Fibroblast of peridontal ligament (primary cell): Measurements from ENCODE around the gene RNF121.
"Not testable (repeated sequence)": the region's sequence is repeated elsewhere in the genome, so short reads cannot be mapped to it uniquely, and the experiment has no call there.

Source experiments
- DNase-seq: peaks from one replicate; pipeline ENCODE4 v3.0.0-alpha.2; 2010; ENCODE audit errors: extremely low read depth

Gene RNF121

DNA sequence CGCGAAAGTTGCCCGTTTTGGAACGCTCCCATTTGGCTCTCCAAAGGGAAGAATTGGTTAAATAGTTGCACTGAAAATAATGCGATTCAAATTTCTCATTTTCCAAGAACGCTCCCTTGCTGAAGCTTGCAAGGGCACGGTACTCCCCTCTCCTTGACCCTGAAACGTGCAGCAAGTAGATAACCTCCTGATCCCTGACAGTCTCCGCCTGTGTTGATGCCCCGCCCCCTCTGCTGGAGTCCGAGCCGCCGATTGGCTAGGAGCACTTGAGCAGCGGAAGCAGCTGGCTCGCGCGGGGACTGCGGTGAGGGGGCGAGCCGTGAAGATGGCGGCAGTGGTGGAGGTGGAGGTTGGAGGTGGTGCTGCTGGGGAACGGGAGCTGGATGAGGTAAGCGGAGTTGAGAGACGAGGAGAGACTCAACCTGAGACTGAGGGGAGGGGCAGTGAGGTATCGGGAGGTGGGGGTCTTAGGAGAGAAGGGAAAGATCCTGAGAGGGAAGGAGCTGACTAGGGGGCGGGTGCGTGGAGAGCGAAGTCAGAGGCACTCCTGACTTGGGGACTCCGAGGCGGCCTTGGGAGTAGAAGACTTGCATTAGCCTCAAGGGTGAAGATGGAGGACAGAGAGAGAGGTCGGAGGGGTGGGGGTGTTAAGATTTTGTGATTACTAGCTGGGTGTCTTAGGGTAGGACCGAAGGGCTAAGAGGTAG is at the start of gene RNF121:
TSS of gene RNF121 (plus strand) at position 310 of the 707 bp plus-strand sequence. CDS start at position 326, 16 bp downstream.
- DNase-seq: peak; percentile 93

DNA sequence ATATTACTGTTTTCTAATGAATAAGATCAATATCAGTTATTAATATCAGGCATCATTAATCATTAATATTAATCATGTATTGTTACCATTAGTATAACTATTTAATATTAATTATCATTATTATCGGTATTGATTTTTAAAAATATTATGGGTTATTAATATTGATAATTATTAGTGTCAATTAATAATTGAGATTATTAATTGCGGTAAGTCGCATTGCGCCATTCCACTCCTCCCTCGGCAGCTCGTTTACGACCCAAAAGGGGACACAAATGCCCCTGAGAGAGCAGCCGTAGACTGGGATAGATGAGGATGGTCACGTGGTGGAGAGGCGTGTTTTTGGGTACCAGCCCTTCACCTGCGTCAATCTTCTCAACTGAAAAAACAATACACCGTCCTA is 43.0 kb upstream of the RNF121 start:
- not testable (repeated sequence) for DNase-seq

DNA sequence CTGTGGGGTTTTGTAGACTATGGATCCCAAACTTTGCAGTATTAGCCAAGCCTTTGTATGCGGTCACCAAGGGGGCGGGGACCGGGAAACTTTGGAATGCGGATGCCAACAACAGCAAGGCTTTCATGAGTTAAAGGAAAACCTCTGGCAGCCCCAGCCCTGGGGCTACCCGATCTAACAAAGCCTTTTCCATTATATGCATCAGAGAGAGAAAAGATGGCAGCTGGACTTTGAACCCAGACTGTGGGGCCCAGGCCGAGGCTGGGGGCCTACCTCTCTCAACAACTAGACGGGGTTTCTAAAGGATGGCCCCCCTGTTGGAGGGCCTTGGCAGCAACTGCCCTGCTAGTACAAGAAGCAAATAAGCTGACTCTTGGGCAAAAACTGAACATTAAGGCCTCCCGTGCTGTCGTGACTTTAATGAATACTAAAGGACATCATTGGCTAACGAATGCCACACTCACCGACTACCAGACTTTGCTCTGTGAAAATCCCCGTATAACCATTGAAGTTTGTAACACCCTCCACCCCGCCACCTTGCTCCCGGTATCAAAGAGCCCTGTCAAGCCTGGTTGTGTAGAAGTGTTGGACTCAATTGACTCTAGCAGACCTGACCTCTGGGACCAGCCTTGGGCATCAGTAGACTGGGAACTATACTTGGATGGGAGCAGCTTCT is 40.4 kb upstream of the RNF121 start:
- DNase-seq: not testable (repeated sequence)

DNA sequence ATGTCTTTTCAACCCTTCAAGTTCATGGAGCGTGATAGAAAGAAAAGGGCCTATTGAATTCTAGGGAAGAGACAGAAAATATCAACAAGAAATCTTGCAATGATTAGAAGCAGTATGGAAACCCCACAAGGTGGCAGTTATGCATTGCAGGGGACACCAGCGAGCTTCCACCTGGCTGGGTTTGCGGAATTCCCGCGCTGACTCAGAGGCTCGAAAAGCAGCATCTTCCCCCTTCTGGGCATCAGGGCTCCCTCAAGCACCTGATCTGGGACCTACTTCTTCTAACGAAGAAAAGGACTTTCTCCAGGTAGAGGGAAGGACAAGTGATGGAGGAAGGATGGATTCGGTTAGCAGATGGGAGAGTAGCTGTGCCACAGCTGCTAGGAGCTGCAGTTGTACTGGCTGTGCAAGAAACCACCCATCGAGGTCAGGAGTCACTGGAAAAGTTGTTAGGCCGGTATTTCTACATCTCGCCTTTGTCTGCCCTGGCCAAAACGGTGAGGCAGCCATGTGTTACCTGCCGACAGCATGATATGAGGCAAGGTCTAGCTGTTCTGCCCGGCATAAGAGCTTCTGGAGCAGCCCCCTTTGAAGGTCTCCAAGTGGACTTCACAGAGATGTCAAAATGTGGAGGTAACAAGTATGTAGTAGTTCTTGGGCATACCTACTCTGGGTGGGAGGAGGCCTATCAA is 39.5 kb upstream of the RNF121 start:
- not testable (repeated sequence) for DNase-seq

DNA sequence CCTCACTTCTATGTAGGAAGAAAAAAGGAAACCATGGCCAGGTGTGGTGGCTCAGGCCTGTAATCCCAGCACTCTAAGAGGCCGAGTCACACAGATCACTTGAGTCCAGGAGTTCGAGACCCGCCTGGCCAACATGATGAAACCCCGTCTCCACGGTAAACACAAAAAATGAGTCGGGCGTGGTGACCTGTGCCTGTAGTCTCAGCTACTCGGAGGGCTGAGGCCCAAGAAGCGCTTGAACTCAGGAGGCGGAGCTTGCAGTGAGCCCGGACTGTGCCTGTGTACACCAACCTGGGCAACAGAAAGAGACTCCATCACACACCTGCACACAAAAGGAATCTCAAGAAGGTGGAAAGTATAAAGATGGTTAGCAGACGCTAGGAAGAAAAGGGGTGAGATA is 32.9 kb upstream of the RNF121 start:
- no peak for DNase-seq

DNA sequence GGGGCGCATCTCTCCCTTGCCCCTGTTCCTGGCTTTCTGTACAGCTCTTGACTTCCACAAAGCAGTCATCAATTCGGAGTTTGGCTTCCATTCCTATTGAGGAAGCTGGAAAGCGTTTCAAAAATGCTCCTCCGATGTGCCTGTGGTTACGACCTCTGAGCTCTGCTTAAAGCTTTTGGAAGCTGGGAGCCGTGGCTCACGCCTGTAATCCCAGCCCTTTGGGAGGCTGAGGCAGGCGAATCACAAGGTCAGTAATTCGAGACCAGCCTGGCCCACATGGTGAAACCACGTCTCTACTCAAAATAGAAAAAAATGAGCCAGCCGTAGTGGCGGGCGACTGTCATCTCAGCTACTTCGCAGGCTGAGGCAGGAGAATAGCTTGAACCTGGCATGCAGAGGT is 27.7 kb upstream of the RNF121 start:
- DNase-seq: peak; percentile 95

DNA sequence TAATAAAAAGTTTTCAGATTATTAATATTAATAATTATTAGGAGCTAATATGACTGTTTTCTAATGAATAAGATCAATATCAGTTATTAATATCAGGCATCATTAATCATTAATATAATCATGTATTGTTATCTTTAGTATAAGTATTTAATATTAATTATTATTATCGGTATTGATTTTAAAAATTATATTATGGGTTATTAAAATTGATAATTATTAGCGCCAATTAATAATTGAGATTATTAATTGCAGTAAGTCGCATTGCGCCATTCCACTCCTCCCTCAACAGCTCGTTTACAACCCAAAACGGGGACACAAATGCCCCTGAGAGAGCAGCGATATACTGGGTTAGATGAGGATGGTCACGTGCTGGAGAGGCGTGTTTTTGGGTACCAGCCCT is 20.6 kb upstream of the RNF121 start:
- DNase-seq: no peak

DNA sequence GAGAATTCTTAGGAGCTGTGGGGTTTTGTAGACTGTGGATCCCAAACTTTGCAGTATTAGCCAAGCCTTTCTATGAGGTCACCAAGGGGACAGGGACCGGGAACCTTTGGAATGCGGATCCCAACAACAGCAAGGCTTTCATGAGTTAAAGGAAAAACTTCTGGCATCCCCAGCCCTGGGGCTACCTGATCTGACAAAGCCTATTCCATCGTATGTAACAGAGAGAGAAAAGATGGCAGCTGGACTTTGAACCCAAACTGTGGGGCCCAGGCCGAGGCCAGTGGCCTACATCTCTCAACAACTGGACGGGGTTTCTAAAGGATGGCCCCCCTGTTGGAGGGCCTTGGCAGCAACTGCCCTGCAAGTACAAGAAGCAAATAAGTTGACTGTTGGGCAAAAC is 18.1 kb upstream of the RNF121 start:
- not testable (repeated sequence) for DNase-seq

DNA sequence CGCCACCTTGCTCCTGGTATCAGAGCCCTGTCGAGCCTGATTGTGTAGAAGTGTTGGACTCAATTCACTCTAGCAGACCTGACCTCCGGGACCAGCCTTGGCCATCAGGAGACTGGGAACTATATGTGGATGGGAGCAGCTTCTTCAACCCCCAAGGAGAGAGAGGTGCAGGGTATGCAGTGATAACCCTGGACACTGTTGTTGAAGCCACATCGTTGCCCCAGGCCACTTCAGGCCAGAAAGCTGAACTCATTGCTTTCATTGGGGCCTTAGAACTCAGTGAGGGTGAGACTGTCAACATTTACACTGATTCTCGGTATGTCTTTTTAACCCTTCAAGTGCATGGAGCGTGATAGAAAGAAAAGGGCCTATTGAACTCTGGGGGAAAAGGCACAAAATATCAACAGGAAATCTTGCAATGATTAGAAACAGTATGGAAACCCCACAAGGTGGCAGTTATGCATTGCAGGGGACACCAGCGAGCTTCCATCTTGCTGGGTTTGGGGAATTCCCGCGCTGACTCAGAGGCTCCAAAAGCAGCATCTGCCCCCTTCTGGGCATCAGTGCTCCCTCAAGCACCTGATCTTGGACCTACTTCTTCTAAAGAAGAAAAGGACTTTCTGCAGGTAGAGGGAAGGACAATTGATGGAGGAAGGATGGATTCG is 17.4 kb upstream of the RNF121 start:
- not testable (repeated sequence) for DNase-seq

DNA sequence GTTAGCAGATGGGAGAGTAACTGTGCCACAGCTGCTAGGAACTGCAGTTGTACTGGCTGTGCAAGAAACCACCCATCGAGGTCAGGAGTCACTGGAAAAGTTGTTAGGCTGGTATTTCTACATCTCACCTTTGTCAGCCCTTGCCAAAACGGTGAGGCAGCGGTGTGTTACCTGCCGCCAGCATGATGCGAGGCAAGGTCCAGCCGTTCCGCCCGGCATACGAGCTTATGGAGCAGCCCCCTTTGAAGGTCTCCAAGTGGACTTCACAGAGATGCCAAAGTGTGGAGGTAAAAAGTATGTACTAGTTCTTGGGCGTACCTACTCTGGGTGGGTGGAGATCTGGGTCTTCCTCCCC is 16.9 kb upstream of the RNF121 start:
- DNase-seq: not testable (repeated sequence)

DNA sequence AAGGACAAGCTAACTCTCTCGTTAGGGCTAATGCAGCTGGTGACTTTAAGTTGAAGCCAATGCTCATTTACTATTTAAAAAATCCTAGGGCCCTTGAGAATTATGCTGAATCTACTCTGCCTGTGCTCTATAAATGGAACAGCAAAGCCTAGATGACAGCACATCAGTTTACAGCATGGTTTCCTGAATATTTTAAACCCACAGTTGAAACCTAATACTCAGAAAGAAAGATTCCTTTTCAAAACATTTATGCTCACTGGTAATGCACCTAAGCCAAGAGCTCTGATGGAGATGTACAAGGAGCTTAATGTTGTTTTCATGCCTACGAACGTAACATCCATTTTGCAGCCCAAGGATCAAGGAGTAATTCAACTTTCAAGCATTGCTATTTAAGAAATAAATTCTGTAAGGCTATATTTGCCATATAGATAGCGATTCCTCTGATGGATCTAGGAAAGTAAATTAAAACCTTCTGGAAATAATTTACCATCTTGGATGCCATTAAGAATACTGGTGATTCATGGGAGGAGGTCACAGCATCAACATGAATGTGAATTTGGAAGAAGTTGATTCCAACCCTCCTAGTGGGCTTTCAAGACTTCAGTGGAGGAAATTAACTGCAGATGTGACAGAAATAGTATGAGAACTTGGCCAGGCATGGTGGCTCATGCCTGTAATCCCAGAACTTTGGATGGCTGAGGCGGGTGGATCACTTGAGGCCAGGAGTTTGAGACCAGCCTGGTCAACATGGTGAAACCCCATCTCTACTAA is 14.9 kb upstream of the RNF121 start:
- DNase-seq: peak; percentile 99

DNA sequence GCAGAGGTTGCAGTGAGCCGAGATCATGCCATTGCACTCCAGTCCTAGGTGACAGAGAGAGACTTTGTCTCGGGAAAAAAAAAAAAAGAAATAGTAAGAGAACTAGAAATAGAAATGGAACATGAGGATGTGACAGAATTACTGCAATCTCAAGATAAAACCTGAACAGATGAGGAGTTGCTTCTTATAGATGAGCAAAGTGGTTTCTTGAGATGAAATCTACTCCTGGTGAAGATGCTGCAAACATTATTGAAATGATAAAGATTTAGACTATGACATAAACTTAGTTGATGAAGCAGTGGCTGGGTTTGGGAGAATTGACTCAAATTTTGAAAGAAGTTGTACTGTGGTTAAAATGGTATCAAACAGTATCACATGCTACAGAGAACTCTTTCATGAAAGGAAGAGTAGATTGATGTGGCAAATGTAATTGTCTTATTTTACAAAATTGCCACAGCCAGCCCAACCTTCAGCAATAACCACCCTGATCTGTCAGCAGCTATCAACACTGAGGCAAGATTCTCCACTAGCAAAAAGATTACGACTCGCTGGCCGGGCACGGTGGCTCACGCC is 14.1 kb upstream of the RNF121 start:
- no peak for DNase-seq

DNA sequence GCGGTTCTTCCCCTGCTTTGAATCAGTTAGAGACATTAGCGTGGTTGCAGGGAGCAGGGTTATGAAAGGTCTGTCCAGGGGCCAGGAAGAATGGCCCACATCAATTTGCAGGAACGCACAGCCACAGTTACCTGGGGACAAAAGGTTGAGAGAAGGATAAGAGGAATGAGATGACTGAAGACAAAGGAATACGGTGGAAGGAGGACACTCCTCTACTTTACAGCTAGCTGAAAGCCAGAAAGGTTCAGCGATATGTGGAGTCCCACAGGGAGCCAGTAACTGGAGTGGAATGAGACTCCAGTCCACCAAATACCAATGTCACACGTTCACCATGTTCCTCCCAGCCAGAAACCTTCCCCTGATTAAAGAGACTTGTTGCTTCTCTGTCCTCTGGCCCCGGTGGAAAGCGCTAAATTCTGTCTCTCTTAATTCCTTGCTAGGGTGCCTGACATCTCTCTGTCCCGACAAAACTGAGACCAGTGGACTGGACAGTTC is 11.2 kb upstream of the RNF121 start:
- peak; percentile 24 for DNase-seq

DNA sequence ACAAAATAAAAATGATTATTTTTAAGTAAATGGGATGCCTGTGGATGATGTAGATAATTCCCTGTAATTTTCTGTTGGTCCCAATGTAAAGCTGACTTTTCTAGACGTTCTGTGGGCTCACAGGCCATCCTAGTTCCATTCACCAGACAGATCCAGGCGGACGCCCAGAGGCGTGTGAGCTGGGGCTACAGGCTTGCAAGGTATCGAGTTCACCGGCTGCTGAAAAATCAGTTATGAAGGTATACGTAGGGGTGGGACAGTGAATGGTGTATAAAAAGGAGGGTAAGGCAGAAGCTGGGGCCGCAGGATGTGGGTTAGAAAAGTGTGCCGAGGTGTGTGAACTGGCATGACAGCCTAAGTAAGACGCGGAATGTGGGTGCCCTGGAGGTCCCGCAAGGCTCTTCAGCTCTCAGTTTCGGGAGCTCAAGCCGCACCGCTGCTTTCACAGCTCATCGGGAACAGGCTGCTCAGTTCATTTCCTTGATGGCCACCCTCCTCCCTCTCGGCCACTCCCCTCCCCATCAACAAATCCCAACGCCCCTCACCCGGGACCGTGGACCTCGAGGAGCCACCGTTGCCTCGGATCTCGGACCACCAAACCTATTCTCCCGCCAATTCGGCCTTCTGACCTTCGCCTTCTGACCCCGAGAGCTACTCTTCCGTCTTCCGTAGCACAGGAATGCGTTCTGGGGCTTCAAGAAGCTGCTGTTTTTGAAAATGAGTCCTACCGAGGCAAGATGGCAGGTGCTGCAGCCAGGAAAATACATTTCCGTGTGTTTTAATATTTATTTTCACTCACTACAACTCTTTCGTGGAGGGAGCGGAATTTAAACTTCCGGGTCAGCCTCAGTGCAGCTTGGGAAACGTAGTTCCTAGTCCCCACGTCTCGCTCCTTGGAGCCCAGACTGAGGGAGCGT is 768 bp upstream of the RNF121 start, which contains the start of gene XNDC1N:
TSS of gene XNDC1N (minus strand) at position 775 of the 917 bp plus-strand sequence. CDS start 5,241 bp downstream, outside the sequence.
- DNase-seq: no peak

DNA sequence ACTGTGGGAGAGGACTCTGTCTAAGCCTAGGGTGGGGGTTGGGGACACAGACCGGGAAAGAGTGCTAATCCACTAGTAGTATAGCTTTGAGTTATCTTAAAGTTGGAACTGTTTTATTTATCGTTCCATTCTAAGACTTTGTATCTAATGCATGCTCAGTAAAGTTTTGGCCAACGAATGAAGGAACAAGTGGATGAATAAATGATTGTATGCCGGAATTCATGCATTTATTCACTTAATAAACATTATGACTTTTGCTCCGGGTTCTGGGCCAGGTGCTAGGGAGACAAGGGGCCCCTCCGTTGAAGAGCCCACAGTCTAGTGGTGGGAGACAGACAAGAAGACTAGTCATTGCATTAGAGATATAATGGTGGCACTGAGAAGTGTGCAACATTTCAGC is 645 bp downstream of the RNF121 start:
- no peak for DNase-seq

DNA sequence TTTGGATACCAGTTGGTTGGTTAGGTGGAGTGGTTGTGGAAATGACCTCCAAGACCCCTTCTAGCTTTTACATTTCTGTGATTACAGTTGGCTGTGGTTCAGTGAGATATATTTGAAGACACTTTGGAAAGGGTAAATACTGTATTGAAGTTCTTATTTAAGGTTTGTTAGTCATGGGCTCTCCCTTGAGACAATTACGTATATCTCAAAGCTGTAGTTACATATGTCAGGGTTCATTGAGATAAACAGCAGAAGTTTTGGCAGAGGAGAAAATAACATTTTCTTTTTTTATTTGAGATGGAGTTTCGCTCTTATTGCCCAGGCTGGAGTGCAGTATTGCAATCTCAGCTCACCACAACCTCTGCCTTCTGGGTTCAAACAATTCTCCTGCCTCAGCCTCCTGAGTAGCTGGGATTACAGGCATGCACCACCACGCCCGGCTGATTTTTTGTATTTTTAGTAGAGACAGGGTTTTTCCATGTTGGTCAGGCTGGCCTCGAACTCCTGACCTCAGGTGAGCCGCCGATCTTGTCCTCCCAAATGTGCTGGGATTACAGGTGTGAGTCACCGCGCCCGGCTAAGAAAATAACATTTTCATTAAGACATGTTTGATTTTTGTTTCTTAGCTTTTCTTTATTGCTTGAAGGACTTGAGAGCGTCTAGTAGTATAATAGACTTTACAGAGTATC is 1.9 kb downstream of the RNF121 start:
- DNase-seq: peak; percentile 66

DNA sequence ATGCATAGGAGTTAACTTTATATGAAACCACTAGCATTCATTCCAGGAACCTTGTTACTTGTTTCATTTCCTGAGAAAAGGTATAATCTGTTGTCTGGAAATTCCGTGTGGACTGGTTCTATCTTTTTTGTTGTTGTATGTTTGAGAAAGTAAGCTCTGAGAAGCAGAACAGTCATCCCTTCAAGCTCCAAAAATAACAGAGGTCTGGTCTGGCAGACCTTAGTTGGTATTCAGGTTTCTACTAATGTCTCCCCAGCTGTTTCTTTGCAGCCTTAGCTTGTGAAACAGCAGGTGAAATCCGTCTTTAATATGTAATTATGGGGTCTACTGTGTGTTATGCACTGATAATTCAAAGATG is 2.4 kb downstream of the RNF121 start:
- DNase-seq: peak; percentile 38

DNA sequence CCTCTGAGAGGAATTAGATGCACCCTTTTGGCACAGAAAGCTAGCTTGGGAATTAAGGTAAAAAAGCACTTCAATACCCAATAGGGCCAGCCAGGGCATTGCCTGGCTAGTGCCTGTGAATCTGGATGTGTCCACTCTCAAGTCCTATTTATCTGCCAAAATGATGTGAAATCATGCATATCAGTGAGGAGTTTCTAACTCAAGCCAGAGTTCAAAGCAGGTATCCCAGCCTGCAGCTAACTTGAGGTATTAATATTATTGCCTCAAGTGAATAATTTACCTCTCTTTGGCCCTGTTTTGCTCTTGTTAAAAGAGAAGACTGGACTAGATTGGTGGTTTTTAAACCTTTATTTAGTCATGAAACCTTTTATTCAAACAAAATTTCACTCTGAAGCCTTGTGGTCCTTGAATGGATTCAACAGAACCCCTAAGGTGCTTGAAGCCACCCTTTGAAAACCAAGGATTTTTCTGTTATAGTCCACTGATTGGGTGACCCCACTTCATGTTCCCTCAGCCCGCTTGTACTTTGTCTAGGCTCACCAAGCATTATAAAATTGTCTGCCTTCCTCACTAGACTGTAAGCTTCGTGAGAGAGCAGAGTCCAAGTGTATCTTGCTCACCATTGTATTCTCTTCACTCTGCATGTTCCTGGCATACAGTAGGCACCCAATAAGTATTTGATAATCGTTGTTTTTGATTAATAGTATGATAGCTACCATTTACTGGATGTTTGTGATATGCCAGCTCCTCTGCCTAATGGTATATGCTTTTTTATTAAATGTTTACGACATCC is 4.5 kb downstream of the RNF121 start:
- DNase-seq: no peak
